ENCODE results near the gene VAMP8.

DNA sequence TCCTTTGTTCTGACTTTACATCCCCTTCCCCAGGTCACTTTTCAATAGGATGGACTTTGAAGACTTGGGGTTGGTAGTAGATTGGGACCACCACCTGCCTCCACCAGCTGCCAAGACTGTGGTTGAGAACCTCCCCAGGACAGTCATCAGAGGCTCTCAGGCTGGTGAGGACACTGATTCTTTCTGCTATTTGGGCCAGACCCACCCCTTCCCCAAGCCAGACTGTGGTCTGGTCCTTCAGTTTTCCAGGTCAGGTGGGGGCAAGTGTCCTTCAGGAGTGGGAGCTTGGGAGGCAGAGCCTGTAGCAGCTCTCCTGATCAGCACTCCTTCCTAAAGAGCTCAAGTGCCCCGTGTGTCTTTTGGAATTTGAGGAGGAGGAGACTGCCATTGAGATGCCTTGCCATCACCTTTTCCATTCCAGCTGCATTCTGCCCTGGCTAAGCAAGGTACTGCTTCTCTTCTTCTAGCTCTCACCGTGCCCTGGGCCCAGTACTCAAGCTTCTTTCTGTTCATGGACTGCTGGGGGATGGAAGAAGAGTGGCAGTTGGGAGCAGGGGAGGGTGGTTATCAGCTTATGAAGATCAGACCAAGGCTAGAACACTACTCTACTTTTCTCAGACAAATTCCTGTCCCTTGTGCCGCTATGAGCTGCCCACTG lies 19.2 kb downstream of the VAMP8 start:
- TF ChIP-seq GATA3 (IDR thresholded peaks at IDR 0.05; ENCODE audit: low read depth, low read length) (no peak), GATA2 (IDR thresholded peaks at IDR 0.05; ENCODE audit: low read depth, low read length) (no peak)
